ENCODE data around the gene BTBD8.

DNA sequence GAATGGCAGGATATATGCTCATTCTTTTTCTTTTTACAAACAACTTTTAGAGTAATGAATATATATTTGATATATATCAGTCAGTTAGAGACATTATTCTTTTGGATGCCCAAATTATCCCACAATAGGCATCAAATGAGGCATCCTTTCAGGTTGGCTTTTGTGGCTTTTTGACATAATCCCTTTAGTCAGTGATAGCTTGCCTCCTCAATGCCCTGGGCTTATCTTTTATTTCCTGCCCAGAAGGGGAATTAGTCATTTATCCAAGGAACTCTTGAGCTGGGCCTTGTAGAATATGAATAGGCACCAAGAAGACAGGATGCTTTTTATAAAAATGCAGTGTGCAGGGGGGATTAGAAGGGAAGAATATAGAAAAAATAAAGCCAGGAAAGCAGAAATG, 28.2 kb upstream of the BTBD8 start:
- TF ChIP-seq, protein P1, sequence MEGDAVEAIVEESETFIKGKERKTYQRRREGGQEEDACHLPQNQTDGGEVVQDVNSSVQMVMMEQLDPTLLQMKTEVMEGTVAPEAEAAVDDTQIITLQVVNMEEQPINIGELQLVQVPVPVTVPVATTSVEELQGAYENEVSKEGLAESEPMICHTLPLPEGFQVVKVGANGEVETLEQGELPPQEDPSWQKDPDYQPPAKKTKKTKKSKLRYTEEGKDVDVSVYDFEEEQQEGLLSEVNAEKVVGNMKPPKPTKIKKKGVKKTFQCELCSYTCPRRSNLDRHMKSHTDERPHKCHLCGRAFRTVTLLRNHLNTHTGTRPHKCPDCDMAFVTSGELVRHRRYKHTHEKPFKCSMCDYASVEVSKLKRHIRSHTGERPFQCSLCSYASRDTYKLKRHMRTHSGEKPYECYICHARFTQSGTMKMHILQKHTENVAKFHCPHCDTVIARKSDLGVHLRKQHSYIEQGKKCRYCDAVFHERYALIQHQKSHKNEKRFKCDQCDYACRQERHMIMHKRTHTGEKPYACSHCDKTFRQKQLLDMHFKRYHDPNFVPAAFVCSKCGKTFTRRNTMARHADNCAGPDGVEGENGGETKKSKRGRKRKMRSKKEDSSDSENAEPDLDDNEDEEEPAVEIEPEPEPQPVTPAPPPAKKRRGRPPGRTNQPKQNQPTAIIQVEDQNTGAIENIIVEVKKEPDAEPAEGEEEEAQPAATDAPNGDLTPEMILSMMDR (IDR thresholded peaks at IDR 0.05): no peak
- no peak for TF ChIP-seq POLR2A (IDR thresholded peaks at IDR 0.05)
- no peak for TF ChIP-seq EP300 (IDR thresholded peaks at IDR 0.05)
